ENCODE data around the gene AP5Z1.

The AP5Z1 gene

GRCh38 chr7:4803397-4804241 is 28.2 kb downstream of the AP5Z1 start:
- DNase-seq (ENCODE audit: low read depth): no peak

- DNase-seq (ENCODE audit: low read depth): no peak
Measured at GRCh38 chr7:4805110-4805983, 29.9 kb downstream of the AP5Z1 start.

DNA sequence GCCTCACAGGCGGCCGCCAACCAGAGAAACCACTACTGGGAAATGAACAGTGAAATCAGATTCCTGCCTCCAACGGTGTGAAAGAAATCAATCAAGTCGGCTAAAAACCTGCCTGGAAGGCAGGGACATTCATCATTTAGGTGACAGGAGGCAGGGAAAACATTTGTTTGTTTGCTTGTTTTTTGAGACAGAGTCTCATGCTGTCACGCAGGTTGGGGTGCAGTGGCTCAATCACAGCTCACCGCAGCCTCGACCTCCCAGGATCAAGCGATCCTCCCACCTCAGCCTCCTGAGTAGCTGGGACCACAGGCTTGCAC is 30.5 kb downstream of the AP5Z1 start:
- no peak for DNase-seq (ENCODE audit: low read depth)

GRCh38 chr7:4806983-4807597 is 31.7 kb downstream of the AP5Z1 start:
- no peak for DNase-seq (ENCODE audit: low read depth)

DNA sequence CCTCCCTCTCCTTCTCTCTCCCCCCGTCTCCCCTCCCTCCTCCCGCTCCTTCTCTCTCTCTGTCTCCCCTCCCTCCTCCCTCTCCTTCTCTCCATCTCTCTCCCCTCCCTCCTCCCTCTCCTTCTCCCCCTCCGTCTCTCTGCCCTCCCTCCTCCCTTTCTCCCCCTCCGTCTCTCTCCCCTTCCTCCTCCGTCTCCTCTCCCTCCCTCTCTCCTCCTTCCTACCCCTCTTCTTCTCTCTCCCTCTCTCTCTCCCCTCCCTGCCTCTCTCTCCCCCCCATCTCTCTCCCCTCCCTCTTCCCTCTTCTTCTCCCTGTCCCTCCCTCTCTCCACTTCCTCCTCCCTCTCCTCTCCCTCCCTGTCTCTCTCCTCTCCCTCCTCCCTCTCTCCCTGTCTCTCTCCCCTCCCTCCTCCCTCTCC is 32.2 kb downstream of the AP5Z1 start:
- no peak for DNase-seq (ENCODE audit: low read depth)

- DNase-seq (ENCODE audit: low read depth): no peak
Measured at GRCh38 chr7:4808026-4808425, 32.6 kb downstream of the AP5Z1 start.

- no peak for DNase-seq (ENCODE audit: low read depth)
Measured at GRCh38 chr7:4808565-4808964, 33.1 kb downstream of the AP5Z1 start.

DNA sequence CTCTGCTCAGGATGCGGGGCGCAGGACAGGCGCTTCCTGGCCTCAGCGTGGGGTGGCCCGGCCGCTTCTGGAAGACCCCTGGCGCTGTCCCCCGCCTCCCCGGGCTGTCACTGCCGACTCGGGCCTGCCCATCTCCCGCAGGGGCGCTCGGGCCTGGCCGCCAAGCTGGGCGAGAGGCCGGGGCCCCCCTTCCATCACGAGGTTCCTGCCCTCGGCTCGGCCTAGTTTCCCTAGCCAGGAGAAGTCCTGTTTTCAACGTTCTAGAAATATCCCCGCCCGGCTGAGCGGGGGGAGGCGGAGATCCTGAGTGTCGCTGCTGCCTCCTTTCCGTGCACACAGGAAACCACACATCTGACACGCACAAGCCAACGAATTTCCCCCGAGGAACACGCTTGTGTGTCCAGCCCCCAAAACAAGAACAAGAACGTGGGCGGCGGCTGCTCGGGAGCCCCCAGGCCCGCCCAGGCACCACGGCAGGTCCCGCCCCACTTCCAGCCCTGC is 33.7 kb downstream of the AP5Z1 start:
- DNase-seq (ENCODE audit: low read depth): no peak

DNA sequence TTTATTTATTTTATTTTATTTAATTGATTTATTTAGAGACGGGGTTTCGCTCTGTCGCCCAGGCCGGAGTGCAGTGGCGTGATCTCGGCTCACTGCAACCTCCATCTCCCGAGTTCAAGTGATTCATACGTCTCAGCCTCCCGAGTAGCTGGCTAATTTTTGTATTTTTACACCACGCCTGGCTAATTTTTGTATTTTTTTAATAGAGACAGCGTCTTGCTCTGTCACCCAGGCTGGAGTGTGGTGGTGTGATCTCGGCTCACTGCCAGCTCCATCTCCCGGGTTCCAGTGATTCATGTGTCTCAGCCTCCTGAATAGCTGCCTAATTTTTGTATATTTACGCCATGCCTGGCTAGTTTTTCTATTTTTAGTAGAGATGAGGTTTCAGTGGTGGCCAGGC is 34.2 kb downstream of the AP5Z1 start:
- no peak for DNase-seq (ENCODE audit: low read depth)

GRCh38 chr7:4814433-4814832 is 39.0 kb downstream of the AP5Z1 start:
- no peak for DNase-seq (ENCODE audit: low read depth)

DNA sequence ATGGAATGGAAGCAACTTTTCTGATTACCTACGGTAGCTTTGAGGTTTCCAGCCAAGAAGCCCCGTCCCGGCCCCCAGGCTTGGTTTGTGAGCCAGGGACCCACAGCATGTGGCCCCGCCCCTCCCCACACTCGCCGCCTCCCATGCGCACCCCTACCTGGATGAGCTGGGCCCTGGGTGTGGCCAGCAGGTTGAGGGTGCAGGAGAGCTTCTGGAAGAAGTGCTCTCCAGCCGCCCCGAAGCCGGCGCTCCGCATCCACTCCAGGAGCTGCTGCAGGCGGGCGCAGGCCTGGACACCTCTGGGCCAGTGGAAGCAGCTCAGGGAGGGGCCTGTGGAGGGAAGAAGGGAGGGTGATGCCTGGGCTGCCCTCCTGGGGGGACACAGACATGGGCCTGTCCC is 39.7 kb downstream of the AP5Z1 start:
- DNase-seq (ENCODE audit: low read depth): no peak

- DNase-seq (ENCODE audit: low read depth): no peak
Measured at GRCh38 chr7:4815609-4816418, 40.4 kb downstream of the AP5Z1 start.

- no peak for DNase-seq (ENCODE audit: low read depth)
Measured at GRCh38 chr7:4816419-4817080, 41.1 kb downstream of the AP5Z1 start.

GRCh38 chr7:4817178-4817901 is 41.9 kb downstream of the AP5Z1 start:
- DNase-seq (ENCODE audit: low read depth): no peak

GRCh38 chr7:4818000-4818794 is 42.8 kb downstream of the AP5Z1 start:
- no peak for DNase-seq (ENCODE audit: low read depth)

DNA sequence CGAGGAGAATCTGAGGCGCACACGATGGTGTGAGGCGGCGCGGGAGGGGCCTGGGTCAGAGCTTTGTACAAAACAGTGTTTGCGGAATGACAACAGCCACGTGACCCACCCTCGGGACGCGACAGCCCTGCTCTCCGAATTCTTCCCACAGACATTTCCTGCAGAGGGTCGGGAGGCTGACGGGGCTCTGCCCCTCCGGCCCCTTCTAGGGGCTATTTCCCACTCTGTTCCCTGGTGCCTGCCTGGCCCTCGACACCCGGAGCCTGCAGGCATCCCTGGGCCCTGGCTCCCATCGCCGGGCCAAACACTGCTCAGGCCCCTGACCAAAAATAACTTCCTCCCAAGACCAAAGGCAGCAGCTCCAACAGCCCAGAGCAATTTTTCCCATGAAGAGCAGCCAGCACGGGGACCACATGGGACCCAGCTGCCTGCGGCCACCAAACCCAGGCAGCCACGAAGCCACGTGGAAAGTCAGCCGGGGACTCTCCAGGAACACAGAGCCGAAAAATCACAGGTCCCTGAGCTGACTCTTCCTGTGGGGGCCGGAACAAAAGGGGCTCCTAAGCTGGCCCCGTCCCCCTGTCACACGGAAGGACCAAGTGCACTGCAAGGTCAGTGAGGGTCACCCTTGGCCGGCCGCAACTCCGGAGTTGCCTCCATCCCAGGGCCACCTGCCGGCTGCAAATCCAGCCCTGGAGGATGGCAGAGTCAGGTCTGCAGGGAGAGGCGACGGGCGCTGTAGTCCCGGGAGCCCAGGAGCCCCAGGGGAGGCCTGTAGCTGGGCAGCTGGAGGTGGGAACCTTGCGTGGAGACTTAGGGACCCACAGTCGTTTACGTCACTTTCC is 44.4 kb downstream of the AP5Z1 start:
- DNase-seq (ENCODE audit: low read depth): no peak

GRCh38 chr7:4820405-4820966 is 45.1 kb downstream of the AP5Z1 start:
- DNase-seq (ENCODE audit: low read depth): no peak

- DNase-seq (ENCODE audit: low read depth): no peak
Measured at GRCh38 chr7:4820967-4821471, 45.6 kb downstream of the AP5Z1 start.

Data from activated T-helper 1 cell treated with Interleukin-2 at 50 U/mL for 16 hours (primary cell).